Measurements from ENCODE around the gene PANK3. TPM values are rescaled to one million over a fixed set of nuclear protein-coding genes. Genes with fewer than 3 reads are reported as not detected.

Gene PANK3
- total RNA-seq, 1 experiment from 2014 or later, result 79.7 TPM

DNA sequence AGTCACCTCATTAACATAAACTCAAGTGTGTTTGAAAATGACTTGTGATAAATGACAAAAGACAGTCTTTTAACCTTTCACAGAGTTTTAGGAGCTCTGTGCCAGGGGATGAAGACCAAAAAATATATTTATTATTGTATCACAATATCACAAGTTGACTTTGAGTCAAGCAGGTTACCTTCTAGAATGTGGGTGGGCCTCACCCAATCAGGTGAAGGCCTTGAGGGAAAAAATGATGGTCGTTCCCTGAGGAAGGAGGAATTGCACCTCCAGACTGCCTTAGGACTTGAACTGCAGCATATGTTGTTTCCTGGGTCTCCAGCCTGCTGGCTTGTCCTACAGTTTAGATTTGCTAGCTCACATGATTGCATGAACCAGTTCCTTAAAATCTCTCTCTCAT, 41.6 kb upstream of the PANK3 start:
- BruUV-seq (replicated peaks), result no TSS peak
- in situ Hi-C loops (cut with HindIII; ENCODE audit: low pct_unique_long_range_greater_than_20kb, low sequenced_read_pairs), result no loop called here

GRCh38 chr5:168614661-168615060, 35.5 kb upstream of the PANK3 start:
- POLR2A ChIA-PET, result no interaction called here
- ATAC-seq, result no peak

More for the DNA sequence above, 41.6 kb upstream of the PANK3 start:
- POLR2A ChIA-PET, result no interaction called here
- Histone ChIP-seq H3K4me3 (ENCODE audit: low read depth in 2 of 2, low read length in 2 of 2) (no peak overlapping the region), H3K27ac (ENCODE audit: low read length) (no peak overlapping the region), H3K9me3 (ENCODE audit: control insufficient read depth, insufficient read depth, low read depth, low read length) (no peaks in the 10 kb centered on the region), H3K27me3 (ENCODE audit: control insufficient read depth, insufficient read depth, low read length) (no peaks in the 10 kb centered on the region), H3K4me1 (ENCODE audit: control insufficient read depth, insufficient read depth, low read length) (no peaks in the 10 kb centered on the region), H3K36me3 (ENCODE audit: control insufficient read depth, insufficient read depth, low read length) (no peaks in the 10 kb centered on the region)
- TF ChIP-seq CTCF (IDR thresholded peaks at IDR 0.05) (no peak), TCF7L2 (IDR thresholded peaks at IDR 0.05; ENCODE audit: low read depth, low read length) (no peak), POLR2AphosphoS5 (IDR thresholded peaks at IDR 0.05; ENCODE audit: low read depth, low read length) (no peak), REST (IDR thresholded peaks at IDR 0.05; ENCODE audit: insufficient read depth in 1 of 2, low read depth in 2 of 2, low read length in 1 of 2) (no peak), SIN3A (IDR thresholded peaks at IDR 0.05; ENCODE audit: borderline replicate concordance, insufficient read depth, low read depth, low read length) (no peak)
- intact Hi-C loops (cut with micrococcal nuclease; ENCODE audit: unreplicated experiment), result no loop called here
- ATAC-seq (no peak), DNase-seq (ENCODE audit: low read depth, low spot score) (no peak)
- CTCF ChIA-PET, result no interaction called here

More at GRCh38 chr5:168614661-168615060, 35.5 kb upstream of the PANK3 start:
- no peaks in the 10 kb centered on the region for H3K9me3 ChIP-seq (ENCODE audit: control insufficient read depth, insufficient read depth, low read depth, low read length)
- no peak overlapping the region for H3K4me3 ChIP-seq (ENCODE audit: low read depth in 2 of 2, low read length in 2 of 2)
- intact Hi-C loops (cut with micrococcal nuclease; ENCODE audit: unreplicated experiment) (no loop called here), in situ Hi-C loops (cut with HindIII; ENCODE audit: low pct_unique_long_range_greater_than_20kb, low sequenced_read_pairs) (no loop called here)
- DNase-seq (ENCODE audit: low read depth, low spot score), result no peak
- H3K36me3 ChIP-seq (ENCODE audit: control insufficient read depth, insufficient read depth, low read length), result no peaks in the 10 kb centered on the region
- CTCF ChIA-PET, result no interaction called here
- TF ChIP-seq TCF7L2 (IDR thresholded peaks at IDR 0.05; ENCODE audit: low read depth, low read length) (no peak), REST (IDR thresholded peaks at IDR 0.05; ENCODE audit: insufficient read depth in 1 of 2, low read depth in 2 of 2, low read length in 1 of 2) (no peak), POLR2AphosphoS5 (IDR thresholded peaks at IDR 0.05; ENCODE audit: low read depth, low read length) (no peak), SIN3A (IDR thresholded peaks at IDR 0.05; ENCODE audit: borderline replicate concordance, insufficient read depth, low read depth, low read length) (no peak), CTCF (IDR thresholded peaks at IDR 0.05) (no peak)
- no peaks in the 10 kb centered on the region for H3K27me3 ChIP-seq (ENCODE audit: control insufficient read depth, insufficient read depth, low read length)
- no peaks in the 10 kb centered on the region for H3K4me1 ChIP-seq (ENCODE audit: control insufficient read depth, insufficient read depth, low read length)
- no TSS peak for BruUV-seq (replicated peaks)
- no peak overlapping the region for H3K27ac ChIP-seq (ENCODE audit: low read length)
